ENCODE data around the gene TMPRSS3. TPM values are rescaled to one million over a fixed set of nuclear protein-coding genes. Genes with fewer than 3 reads are reported as not detected.
"Not testable (repeated sequence)": the region's sequence is repeated elsewhere in the genome, so short reads cannot be mapped to it uniquely, and the experiment has no call there.

The TMPRSS3 gene
- total RNA-seq, 1 experiment from 2014 or later: 2.0 TPM

DNA sequence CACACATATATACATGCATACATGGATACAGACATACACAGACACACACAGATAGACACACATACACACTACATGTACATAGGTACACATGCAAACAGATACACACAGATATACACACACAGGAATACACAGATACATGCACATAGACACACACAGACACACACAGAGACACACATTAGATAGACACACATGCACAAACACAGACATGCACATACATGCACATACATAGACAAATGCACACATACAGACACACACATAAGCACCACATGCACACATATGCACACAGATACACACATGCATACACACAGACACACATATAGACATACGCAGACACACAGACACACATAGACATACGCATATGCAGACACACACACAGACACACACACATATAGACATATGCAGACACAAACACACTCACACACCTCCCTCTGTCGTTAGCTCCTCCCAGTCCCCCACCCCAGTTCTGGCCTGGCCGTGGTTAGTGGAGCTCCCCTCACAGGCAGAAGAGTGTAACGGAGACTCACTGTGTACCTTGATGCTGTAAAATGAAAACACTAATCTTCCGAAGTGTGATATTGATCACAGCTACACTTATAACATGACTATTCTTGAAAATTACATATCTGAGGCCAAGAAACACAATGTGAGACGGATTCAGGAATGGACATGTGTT lies 15.5 kb upstream of the TMPRSS3 start:
- Mint-ChIP-seq H3K27me3 (ENCODE audit: insufficient read depth, unreplicated experiment) (no peaks in the 10 kb centered on the region), H3K9me3 (ENCODE audit: unreplicated experiment) (no peaks in the 10 kb centered on the region), H3K36me3 (ENCODE audit: insufficient read depth, unreplicated experiment) (no peaks in the 10 kb centered on the region), H3K4me3 (ENCODE audit: unreplicated experiment) (no peak overlapping the region), H3K4me1 (ENCODE audit: insufficient read depth, unreplicated experiment) (peaks cover 5% of the 10 kb centered on the region), H3K27ac (ENCODE audit: low read depth, unreplicated experiment) (no peak overlapping the region)
- ChIA-PET CTCF (interaction anchor here (0.7 to 0.9 kb wide), 2 partner anchors 29 to 135 kb away, joined by 3 to 4 read pairs; no protein-coding TSS in a partner anchor), POLR2A (no interaction called here)
- intact Hi-C loops (cut with micrococcal nuclease): no loop called here
- BruUV-seq (replicated peaks): no TSS peak
- no peak for DNase-seq (ENCODE audit: unreplicated experiment)
- TF ChIP-seq, protein P1, sequence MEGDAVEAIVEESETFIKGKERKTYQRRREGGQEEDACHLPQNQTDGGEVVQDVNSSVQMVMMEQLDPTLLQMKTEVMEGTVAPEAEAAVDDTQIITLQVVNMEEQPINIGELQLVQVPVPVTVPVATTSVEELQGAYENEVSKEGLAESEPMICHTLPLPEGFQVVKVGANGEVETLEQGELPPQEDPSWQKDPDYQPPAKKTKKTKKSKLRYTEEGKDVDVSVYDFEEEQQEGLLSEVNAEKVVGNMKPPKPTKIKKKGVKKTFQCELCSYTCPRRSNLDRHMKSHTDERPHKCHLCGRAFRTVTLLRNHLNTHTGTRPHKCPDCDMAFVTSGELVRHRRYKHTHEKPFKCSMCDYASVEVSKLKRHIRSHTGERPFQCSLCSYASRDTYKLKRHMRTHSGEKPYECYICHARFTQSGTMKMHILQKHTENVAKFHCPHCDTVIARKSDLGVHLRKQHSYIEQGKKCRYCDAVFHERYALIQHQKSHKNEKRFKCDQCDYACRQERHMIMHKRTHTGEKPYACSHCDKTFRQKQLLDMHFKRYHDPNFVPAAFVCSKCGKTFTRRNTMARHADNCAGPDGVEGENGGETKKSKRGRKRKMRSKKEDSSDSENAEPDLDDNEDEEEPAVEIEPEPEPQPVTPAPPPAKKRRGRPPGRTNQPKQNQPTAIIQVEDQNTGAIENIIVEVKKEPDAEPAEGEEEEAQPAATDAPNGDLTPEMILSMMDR (IDR thresholded peaks at IDR 0.05; ENCODE audit: unreplicated experiment): no peak

DNA sequence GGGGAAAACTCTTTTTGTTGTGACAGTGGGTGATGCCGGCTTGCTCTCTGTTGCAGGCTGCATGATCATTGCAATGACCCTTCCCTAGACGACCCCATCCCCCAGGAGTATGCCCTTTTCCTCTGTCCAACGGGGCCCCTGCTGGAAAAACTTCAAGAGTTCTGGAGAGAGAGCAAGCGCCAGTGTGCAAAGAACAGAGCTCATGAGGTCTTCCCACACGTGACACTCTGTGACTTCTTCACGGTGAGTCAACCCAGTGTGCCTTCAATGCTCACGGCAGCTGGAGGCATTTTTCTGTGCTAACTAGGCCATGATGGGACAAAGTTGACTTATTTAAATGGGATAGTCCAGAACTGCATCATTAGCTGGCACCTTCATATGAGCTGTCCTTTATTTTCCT lies 13.5 kb upstream of the TMPRSS3 start:
- Mint-ChIP-seq H3K4me1 (ENCODE audit: insufficient read depth, unreplicated experiment) (no peaks in the 10 kb centered on the region), H3K27me3 (ENCODE audit: insufficient read depth, unreplicated experiment) (no peaks in the 10 kb centered on the region), H3K4me3 (ENCODE audit: unreplicated experiment) (no peak overlapping the region), H3K36me3 (ENCODE audit: insufficient read depth, unreplicated experiment) (no peaks in the 10 kb centered on the region), H3K9me3 (ENCODE audit: unreplicated experiment) (no peaks in the 10 kb centered on the region), H3K27ac (ENCODE audit: low read depth, unreplicated experiment) (no peak overlapping the region)
- no peak for DNase-seq (ENCODE audit: unreplicated experiment)
- no TSS peak for BruUV-seq (replicated peaks)
- CTCF ChIA-PET: no interaction called here
- intact Hi-C loops (cut with micrococcal nuclease): no loop called here
- POLR2A ChIA-PET: interaction anchor here (0.5 to 1.1 kb wide), 2 partner anchors 15 to 438 kb away, joined by 4 to 6 read pairs; no protein-coding TSS in a partner anchor
- TF ChIP-seq, protein P1 (IDR thresholded peaks at IDR 0.05; ENCODE audit: unreplicated experiment): no peak

DNA sequence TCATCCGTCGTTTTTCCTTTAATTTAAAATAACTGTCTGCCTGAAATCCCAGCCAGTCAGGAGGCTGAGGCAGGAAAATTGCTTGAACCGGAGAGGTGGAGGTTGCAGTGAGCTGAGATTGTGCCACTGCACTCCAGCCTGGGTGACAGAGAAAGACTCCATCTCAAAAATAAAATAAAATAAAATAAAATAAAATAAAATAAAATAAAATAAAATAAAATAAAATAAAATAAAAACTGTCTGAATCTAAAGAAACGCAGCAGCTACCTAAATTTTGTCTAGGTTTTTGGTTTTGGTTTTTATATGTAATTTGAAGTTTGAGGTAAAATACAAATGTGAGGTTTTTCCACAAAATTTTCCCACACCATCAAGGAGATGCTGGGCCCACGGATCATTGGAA lies 12.9 kb upstream of the TMPRSS3 start:
- CTCF ChIA-PET; H3K9me3 Mint-ChIP-seq (ENCODE audit: unreplicated experiment); BruUV-seq (replicated peaks); H3K4me3 Mint-ChIP-seq (ENCODE audit: unreplicated experiment); DNase-seq (ENCODE audit: unreplicated experiment); H3K27me3 Mint-ChIP-seq (ENCODE audit: insufficient read depth, unreplicated experiment); H3K36me3 Mint-ChIP-seq (ENCODE audit: insufficient read depth, unreplicated experiment); intact Hi-C loops (cut with micrococcal nuclease); H3K27ac Mint-ChIP-seq (ENCODE audit: low read depth, unreplicated experiment); H3K4me1 Mint-ChIP-seq (ENCODE audit: insufficient read depth, unreplicated experiment): not testable (repeated sequence)
- POLR2A ChIA-PET: interaction anchor here (0.5 kb wide), 1 partner anchor 438 kb away, joined by 6 read pairs; no protein-coding TSS in a partner anchor

DNA sequence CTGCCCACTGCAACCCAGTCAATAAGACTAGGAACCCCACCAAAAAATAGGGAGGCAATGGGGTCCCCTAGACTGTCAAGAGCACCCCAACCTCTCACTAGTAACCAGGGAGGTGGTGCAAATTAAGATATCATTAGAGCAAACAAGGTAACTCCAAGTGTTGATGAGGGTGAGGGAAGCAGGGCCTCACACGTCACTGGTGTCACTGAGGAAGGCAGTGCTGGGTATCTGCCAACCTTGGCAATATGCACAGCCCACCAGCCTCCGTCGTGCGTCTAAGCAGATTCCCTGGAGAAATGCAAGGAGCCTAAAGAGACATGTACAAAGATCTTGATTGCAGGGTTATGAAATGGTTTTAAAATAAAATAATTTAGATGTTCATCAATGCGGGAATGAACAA lies 11.6 kb upstream of the TMPRSS3 start:
- no peaks in the 10 kb centered on the region for H3K9me3 Mint-ChIP-seq (ENCODE audit: unreplicated experiment)
- TF ChIP-seq, protein P1 (IDR thresholded peaks at IDR 0.05; ENCODE audit: unreplicated experiment): no peak
- no peak for DNase-seq (ENCODE audit: unreplicated experiment)
- H3K4me1 Mint-ChIP-seq (ENCODE audit: insufficient read depth, unreplicated experiment): no peaks in the 10 kb centered on the region
- H3K27me3 Mint-ChIP-seq (ENCODE audit: insufficient read depth, unreplicated experiment): no peaks in the 10 kb centered on the region
- H3K27ac Mint-ChIP-seq (ENCODE audit: low read depth, unreplicated experiment): no peak overlapping the region
- ChIA-PET CTCF (no interaction called here), POLR2A (interaction anchor here (1.1 kb wide), 1 partner anchor 11 kb away, joined by 3 read pairs; no protein-coding TSS in a partner anchor)
- no peak overlapping the region for H3K4me3 Mint-ChIP-seq (ENCODE audit: unreplicated experiment)
- no TSS peak for BruUV-seq (replicated peaks)
- no peaks in the 10 kb centered on the region for H3K36me3 Mint-ChIP-seq (ENCODE audit: insufficient read depth, unreplicated experiment)
- intact Hi-C loops (cut with micrococcal nuclease): no loop called here

Data from MCF 10A (cell line).